NOMO-1 treated with dmso at 0.1 percent for 144 hours (cell line): ENCODE measurements around the gene DELE1.
"Not testable (repeated sequence)": the region's sequence is repeated elsewhere in the genome, so short reads cannot be mapped to it uniquely, and the experiment has no call there.

Source experiments
- DNase-seq: peaks from one replicate; lab custom pipeline; 2025; ENCODE audit not compliant: unreplicated experiment; lab: John Stamatoyannopoulos, UW

Gene DELE1

DNA sequence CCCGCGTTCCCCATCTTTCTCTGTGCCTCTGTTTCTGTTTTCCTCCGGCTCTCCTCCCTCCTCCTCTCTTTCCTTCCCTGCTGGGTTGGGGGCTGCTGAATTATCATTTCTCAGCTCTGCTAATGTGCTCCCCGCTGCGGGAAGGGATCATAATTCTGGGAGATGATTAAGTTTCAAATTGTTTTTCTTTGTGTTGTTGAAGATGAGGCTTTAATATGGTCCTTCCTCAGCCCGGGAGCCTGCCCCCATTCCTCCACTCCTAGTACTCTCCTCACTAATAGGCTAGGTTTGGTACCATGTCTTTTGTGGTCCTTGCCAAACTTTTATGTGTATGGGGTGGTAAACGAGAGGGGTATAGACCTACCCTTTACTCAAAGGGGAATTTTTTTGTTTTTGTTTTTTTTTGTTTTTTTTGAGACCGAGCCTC is 39.8 kb upstream of the DELE1 start:
- DNase-seq: no peak

DNA sequence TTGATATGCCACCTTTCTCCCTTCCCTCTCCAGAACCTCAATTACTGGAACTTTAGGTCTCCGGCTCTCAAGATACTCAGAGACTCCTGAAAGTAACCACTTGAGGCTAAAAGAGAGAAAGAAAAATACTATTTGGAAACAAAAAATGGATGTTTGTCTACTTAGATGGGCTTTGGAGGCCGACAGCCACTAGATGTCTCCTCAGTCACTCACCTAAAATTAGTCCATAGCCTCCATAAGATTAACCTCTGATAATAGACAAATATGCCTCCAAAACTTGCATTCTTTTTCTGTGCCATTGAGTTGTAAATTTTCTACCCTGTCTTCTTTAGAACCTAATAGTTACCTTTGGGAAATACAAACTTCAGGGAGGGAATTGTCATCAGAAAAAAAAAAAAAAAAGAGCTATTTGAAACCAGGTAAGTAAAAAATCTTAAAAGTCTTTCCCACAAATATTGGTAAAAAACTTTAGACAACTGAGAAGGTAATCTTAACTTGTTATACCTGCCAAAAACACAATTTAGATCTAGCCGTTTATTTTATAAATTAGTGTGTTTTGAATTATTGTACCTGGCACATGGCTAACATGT is 34.3 kb upstream of the DELE1 start:
- DNase-seq: no peak

DNA sequence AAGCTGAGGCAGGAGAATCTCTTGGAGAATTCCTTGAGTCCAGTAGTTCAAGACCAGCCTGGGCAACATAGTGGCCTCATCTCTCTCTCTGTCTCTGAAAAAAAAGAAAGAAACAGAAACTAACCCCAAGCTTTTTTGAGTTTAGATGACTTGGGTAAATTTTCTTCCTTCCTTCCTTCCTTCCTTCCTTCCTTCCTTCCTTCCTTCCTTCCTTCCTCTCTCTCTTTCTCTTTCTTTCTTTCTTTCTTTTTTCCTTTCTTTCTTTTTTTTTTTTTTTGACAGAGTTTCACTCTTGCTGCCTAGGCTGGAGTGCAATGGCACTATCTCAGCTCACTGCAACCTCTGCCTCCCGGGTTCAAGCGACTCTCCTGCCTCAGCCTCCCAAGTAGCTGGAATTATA is 33.2 kb upstream of the DELE1 start:
- DNase-seq: not testable (repeated sequence)

DNA sequence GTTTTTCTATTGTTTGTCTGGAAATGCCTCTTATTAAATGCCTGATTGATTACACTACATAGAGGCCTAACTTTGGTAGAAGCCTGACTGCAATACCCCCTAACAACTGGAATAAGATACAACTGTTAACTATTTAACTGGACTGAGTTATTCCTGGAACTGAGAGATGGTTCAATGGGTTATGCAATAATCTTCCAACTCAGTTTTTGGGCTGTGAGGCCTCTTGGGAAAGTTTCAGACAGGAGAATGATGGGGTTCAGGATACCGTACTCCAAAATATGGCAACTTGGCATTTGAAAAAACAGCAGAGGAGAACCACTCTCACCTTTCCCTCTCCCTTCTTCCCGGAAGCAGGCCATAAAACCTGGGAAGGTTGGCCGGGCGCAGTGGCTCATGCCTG is 26.2 kb upstream of the DELE1 start:
- no peak for DNase-seq

DNA sequence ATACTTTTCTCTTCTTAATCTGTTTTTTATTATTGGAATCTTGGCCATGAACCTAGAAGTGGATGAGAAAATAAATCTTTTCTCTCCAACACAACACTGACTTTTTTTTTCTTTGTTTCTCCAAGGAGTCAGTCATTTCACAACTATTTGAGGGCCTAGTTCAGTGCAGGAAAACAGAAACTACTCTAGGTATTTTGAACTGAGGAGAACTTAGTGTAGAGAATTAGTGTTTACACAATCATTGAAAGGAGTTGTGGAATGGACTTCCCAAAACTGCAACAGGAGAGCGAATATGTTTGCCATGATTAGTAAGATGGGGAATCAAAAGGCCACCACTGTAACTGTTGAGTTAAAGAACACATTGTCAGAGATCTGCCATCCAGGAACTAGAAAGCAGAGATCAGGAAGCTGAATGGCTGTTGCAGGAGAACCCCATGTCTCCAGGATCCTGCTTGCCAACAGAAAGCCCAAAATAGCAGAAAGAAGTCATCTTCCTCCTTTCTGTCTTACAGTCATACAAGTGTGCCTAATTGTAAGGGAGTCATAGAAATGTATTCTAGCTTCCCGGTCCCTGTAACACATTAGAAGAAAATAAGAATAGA is 25.1 kb upstream of the DELE1 start:
- DNase-seq: no peak

DNA sequence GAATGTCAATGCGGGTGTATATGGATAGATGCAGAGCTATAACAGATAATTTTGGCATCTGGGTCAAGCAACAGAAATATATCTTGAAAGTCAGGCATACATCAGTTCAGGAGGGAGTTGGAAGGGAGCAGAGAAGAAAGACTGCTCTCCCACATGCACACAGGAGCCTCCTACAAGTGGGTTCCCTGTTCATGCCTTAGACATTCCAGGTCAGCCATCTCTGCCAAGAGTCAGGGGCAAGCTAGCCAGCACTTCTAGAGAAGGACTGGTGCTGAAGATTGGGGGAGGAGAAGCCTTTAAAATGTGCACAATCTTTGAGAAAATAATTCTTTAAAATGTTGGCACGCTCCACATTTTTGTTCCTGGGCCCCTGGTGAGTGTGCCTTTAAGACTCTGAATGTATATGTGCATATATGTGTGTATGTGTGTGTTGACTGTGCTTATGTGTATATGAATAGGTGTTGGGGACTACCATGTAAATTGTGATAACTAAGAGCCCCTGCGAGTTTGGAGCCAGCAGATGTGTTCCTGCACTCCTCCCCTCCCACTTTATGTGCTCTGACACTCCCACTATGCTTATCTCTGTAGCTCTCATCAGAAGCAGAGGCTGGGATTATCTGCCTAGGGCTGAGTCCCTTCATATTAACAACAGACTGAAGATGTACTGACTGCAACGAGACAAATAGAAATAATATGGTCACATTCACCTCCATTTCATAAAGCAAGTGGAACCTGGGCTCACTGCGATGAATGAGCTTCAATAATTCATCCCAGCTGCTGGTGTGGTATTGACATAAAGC is 21.5 kb upstream of the DELE1 start:
- DNase-seq: no peak

DNA sequence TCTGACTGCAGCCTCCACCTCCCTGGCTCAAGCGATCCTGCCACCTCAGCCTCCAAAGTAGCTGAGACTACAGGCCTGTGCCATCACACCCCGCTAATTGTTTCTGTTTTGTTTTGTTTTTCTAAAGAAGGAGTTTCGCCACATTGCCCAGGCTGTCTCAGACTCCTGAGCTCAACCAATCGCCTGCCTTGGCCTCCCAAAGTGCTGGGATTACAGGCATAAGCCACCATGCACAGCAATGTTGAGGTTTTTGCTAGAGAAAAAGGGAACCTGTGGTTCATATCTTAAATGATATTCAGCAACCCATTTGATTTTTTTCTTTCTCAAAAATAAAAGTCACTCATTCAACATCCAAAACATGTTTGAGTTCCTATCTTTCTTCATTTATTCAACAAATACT is 20.4 kb upstream of the DELE1 start:
- DNase-seq: peak; percentile 70

DNA sequence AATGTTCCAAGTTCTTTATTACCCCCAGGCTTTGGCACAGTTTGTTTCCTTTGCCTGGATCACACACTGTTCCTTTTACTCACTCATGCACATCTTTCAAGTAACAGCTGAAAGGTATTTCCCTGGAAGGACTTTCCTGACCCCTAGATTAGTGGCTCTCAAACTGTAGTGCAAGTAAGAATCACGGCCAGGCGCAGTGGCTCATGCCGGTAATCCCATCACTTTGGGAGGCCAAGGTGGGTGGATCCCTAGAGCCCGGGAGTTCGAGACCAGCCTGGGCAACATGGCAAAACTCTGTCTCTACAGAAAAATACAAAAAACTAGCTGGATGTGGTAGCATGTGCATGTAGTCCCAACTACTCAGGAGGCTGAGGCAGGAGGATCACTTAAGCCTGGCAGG is 19.1 kb upstream of the DELE1 start:
- DNase-seq: no peak

DNA sequence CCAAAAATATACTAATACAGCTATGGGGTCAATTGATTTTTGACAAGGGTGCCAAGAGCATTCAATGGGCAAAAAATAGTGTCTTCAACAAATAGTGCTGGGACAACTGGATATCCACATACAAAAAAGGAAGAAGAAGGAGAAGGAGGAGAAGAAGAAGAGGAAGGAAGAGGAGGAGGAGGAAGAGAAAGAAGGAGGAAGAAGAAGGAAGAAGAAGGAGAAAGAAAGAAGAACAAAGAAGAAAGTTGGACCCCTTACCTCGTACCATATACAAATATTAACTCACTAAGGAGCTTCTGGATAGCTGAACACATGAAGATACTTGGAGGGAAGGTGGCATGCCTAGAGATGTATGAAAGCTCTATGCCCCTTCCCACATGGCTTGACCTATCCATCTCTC is 17.2 kb upstream of the DELE1 start:
- no peak for DNase-seq

DNA sequence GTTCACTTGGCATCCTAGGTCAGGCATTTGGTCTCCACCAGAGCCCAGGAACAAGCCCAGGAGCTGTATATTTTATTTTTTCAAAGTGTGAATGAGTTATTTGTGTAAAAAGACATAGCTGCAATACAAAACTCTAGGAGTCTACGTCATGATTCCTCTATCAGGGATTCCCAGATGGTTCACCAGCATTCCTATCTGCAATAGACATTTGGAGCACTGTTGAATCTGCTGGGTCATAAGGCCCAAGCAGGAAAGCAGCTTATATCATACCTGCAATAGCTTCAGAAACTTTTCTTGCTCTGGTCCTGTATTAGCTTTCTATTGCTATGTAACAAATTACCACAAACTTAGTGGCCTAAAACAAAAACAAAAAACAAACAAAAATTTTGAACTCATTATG is 16.7 kb upstream of the DELE1 start:
- no peak for DNase-seq

DNA sequence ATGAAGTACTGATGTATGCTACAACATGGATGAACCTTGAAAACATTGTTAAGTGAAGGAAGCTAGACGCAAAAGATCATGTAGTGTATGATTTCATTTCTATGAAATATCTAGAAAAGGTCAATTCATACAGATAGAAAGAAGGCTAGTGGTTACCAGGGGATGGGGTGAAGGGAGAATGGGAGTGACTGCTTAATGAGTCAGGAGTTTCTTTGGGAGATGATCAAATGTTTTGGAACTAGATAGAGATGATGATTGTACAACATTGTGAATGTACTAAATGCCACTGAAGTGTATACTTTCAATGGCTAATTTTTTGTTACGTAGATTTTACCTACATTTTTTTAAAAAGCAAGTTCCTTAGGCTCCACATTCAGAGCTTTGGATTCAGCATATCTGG is 14.9 kb upstream of the DELE1 start:
- DNase-seq: no peak

DNA sequence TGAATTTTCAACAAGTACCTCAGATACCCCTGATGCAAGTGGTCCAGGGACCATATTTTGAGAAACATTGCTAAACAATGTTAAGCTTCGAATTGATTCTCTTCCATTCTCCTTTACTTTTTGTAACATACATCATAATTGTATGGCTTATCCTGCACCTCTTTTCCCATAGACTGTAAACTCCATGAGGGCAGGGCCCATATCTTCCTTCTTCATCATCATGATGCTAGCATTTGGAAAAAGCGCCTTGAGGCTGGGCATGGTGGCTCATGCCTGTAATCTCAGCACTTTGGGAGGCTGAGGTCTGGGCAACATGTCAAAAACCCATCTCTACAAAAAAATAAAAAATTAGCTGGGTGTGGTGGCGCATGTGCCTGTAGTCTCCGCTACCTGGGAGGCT is 14.5 kb upstream of the DELE1 start:
- no peak for DNase-seq

DNA sequence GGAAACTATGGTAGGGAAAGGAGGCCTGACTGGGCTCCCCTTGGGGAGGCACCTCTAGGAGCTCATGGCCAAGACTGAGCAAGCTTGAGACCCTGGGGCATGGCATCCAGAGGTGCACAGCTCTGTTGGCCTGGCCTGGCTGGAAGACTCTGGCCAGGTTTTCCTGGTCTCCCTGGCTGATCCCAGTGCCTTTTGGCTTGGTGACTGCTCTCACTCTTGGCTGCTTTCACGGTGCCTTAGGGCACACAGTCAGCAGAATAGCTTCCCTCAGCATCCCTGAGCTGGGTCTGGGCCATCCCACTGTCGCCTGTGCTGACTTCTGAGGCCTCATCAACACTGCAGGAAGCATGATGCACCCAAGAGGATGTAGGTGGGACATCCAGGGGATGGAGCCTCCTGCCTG is 13.4 kb upstream of the DELE1 start:
- no peak for DNase-seq

DNA sequence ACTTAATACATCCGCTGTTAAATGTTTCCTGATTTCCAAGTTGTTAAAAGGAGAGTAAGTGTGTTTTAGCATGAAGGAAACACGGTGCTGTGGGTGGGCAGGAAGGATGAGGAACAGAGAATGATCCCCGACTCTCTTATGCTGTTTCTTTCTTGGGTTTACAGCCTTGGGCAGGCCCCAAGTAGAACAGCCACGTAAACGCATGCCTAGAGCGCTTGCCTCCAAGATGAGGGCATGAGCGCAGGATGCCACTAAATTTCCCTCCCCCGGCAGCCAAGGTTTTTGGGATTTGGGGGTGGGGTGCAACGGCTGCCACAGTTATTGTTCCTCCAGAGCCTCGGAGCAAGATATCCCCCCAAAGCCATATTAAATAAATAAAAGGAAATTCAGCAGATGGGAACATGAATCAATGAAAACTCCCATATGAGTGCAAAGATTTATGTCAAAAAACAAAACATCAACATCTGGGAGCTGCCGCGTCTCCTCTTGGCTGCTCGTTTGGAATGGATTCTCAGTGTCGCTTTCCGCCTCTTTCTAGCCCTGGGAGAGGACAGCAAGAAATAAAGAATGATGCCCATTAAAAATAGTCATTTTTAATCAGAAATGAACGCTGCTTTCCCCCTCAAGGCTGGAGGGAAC is 10.0 kb upstream of the DELE1 start:
- no peak for DNase-seq

DNA sequence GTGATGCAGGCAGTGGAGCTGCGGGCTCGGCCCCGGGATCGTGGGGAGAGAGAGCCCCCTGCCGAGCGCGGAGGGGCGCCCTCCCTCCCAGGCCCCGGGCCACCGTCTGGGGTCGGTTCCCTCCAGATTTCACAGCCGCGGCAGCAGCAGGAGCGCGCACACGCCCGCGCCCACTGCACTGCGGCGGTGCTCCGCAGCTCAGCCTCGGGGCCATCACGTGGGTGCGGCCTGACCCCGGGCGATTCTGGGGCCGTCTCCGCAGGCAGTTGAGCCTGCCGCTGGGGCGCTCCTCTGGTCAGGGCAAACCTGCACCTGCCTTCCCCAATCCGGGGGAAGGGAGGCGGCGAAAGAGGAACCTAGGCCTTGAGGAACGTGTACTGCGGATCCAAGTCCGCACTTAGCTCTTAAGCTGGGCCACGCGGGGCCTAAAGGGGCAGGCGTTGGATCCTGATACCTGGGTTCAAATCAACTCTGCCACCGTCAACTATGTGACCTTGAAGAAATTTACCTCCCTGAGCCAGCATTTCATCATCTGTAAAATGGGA is 9.4 kb upstream of the DELE1 start:
- peak; percentile 84 for DNase-seq

DNA sequence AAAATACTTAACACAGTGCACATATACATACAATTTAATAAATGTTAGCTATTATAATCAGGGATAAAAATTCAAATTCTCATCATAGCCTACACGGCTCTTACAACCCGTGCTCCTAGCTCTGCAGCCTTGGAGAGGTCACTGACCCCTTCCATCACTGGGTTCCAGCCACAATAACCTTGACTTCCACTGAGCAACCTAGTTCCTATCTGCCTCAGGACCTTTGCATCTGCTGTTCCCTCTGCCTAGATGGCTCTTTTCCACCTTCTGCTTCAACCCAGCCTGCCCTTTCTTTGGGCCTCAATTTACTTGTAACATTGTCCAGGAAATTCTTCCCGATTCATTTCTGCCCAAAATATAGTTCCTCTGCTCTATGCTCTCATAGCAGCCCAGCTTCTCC is 8.9 kb upstream of the DELE1 start:
- no peak for DNase-seq

DNA sequence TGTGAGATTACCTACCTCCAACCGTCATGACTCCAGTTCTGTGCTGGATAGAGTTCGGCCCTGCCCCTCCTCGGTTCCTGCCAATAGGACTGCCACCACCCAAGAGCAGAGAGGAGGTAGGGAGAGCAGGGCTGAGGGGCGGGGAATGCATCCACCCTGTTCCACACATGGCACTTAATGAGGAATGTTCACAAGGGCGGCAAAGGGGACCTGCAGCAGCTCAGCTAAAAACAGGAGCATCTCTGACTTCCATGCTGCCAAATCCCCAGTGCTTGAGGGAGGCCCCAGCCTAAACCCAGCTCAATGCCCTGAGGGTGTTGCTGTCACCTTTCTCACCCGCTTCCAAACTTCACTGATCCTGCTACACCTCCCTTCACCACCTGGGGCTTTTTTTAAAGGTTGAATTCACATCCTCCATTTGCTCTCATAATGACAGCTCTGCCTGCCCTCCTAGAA is 7.8 kb upstream of the DELE1 start:
- DNase-seq: no peak

DNA sequence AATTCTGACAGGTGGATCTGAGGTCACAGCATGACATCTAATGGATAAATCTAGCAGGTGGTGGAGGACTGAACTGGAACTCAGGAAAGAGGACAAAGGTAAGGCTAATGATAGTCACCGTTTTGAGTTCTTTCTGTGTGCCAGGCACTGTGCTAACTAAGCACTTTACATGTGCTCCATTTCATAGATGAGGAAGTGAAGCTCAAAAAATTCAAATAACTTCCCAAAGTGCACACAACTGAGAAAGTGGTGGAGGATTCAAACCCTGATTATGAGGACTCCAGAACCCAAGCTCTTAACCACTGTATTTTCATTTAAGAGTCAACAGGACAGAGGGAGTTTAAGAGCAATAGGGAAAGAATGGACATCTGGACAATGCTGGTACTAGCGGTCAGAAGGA is 7.1 kb upstream of the DELE1 start:
- no peak for DNase-seq

DNA sequence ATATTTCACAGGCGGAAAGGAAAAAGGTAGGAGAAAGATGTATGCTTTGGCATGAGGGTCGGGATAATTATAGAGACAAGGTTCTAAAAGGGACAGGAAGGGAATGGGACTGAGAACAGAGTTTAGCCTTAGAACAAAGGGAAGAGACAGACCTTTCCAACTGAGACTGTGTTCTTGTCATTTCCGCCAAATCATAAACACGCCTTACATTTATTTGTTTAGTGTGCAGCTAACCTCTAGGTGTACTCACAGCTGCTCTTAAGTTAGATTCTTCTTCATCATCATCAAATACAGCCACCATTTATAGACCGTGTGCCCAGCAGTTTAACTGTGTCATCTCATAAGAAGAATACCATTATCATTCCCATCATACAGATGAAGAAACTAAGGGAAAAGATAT is 5.9 kb upstream of the DELE1 start:
- DNase-seq: no peak

DNA sequence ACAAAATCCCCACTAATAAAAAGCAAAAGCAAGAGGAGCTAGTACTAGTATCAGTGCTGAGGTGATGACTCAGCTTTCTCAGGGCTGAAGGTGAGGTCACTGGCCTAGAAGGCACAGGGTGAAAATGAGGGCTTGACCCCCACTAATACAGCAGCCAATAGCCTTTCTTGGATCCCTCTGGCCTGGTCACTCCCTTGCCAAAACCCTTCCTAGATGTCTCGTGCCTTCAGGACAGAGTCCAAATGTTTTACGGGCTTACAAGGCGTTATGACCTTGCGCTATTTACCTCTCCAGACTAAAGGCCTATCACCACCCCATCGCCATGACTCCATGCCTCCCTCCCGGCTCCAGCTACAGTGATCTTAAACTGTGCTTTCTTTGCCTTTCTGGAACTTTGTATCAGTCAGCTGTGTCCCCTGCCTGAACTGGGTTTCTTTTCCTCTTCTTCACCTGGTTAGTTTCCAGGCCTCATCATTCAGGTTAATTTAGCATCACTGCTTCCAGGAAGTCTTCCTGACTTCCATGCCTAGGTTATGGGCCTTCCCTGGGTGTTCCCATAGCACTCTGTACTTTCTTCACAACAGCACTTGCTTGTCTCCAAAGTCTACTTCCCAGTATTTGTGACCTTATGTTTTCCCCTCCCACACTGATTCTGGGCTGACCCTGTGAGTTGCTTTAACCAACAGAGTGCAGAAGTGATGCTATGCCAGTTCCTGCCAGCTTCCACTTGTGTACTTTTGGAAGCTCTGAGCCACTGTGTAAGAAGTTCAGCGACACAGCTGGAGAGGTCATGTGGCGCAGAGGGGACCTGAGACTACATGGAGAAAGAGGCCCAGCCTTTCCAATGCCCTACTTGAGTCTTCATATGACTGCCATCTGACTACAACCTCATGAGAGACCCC is 4.2 kb upstream of the DELE1 start:
- DNase-seq: no peak

DNA sequence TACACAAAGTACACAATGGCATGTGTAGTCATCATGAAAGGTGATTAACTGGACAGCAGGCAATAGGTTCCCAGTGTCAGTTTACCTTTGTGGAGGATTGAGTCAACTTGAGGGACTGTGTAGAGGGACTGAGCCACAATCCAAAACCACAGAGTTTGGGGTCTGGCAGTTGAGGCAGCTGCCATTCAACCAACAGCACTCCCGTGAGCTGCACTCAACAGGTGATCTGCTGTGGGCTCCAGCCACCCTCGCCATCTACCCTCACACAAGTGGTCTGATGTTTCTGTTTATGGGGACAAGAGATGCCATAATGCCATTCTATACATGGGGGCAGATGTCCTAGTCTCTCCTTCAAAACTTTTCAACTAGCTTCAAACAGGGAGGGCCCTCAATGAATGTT is 2.9 kb upstream of the DELE1 start:
- DNase-seq: no peak
